GM12891 (cell line): ENCODE results near the gene ZDHHC12.

Experiments
- DNase-seq: peaks from one replicate; pipeline ENCODE4 v3.0.0; 2011; ENCODE audit warnings: low spot score; ENCODE audit not compliant: insufficient read length
- FAIRE-seq: peaks from 2 replicates; lab custom pipeline; 2011; peaks lifted over from hg19 to GRCh38; lab: Jason Lieb, UNC
- PAX5 ChIP-seq: IDR thresholded peaks from 2 replicates; pipeline ENCODE4 v1.6.1; 2011; ENCODE audit warnings: low read length, moderate library complexity, mild to moderate bottlenecking; ENCODE audit not compliant: insufficient read depth, severe bottlenecking
- POLR2A ChIP-seq: IDR thresholded peaks from 2 replicates; pipeline ENCODE4 v1.6.1; 2011; ENCODE audit warnings: low read depth, low read length, control low read depth
- POLR2AphosphoS5 ChIP-seq: IDR thresholded peaks from 2 replicates; pipeline ENCODE4 v1.6.1; 2011; ENCODE audit warnings: low read depth, low read length, control low read depth
- POU2F2 ChIP-seq: IDR thresholded peaks from 2 replicates; pipeline ENCODE4 v1.6.1; 2011; ENCODE audit warnings: low read depth, mild to moderate bottlenecking, control low read depth, low read length, moderate library complexity
- SPI1 ChIP-seq: IDR thresholded peaks from 2 replicates; pipeline ENCODE4 v1.6.1; 2011; ENCODE audit warnings: low read depth, low read length, control low read depth
- TAF1 ChIP-seq: IDR thresholded peaks from 2 replicates; pipeline ENCODE4 v1.6.1; 2011; ENCODE audit warnings: low read depth, low read length, control low read depth

Gene ZDHHC12

GRCh38 chr9:128732576-128732975 lies 8.6 kb upstream of the ZDHHC12 start:
- no peak for TF ChIP-seq POLR2AphosphoS5
- no peak for TF ChIP-seq PAX5
- no peak for TF ChIP-seq SPI1
- TF ChIP-seq TAF1 = no peak
- no peak for TF ChIP-seq POU2F2
- no peak for TF ChIP-seq POLR2A
- DNase-seq (no peak), FAIRE-seq (no peak)

- DNase-seq (no peak), FAIRE-seq (no peak)
- TF ChIP-seq TAF1 = no peak
- TF ChIP-seq POLR2AphosphoS5 = no peak
- no peak for TF ChIP-seq SPI1
- TF ChIP-seq POU2F2 = no peak
- no peak for TF ChIP-seq POLR2A
- TF ChIP-seq PAX5 = no peak
Observed at GRCh38 chr9:128731691-128732090, 7.8 kb upstream of the ZDHHC12 start.

- DNase-seq (no peak), FAIRE-seq (no peak)
- TF ChIP-seq SPI1 = no peak
- no peak for TF ChIP-seq TAF1
- no peak for TF ChIP-seq POLR2A
- TF ChIP-seq POU2F2 = no peak
- no peak for TF ChIP-seq PAX5
- no peak for TF ChIP-seq POLR2AphosphoS5
Observed at GRCh38 chr9:128731093-128731492, 7.2 kb upstream of the ZDHHC12 start.

- TF ChIP-seq POLR2A (no peak), PAX5 (no peak), POU2F2 (no peak), POLR2AphosphoS5 (no peak), TAF1 (no peak), SPI1 (no peak)
- FAIRE-seq (no peak), DNase-seq (no peak)
Observed at GRCh38 chr9:128729766-128730517, 6.0 kb upstream of the ZDHHC12 start.

- no peak for FAIRE-seq
- TF ChIP-seq POLR2A (no peak), PAX5 (no peak)
- DNase-seq = no peak
Observed at GRCh38 chr9:128729302-128729701, 5.4 kb upstream of the ZDHHC12 start.

- no peak for TF ChIP-seq PAX5
- TF ChIP-seq POU2F2 = no peak
- TF ChIP-seq TAF1 = no peak
- no peak for TF ChIP-seq POLR2AphosphoS5
- no peak for TF ChIP-seq SPI1
- TF ChIP-seq POLR2A = no peak
- no peak for FAIRE-seq
- no peak for DNase-seq
Observed at GRCh38 chr9:128728298-128728697, 4.4 kb upstream of the ZDHHC12 start.

GRCh38 chr9:128727640-128728248 lies 3.8 kb upstream of the ZDHHC12 start:
- no peak for TF ChIP-seq POLR2A
- no peak for TF ChIP-seq SPI1
- TF ChIP-seq POLR2AphosphoS5 = no peak
- TF ChIP-seq POU2F2 = no peak
- DNase-seq (no peak), FAIRE-seq (no peak)

- DNase-seq (no peak), FAIRE-seq (no peak)
- TF ChIP-seq POU2F2 (no peak), TAF1 (no peak), SPI1 (no peak), POLR2AphosphoS5 (no peak), POLR2A (no peak), PAX5 (no peak)
Observed at GRCh38 chr9:128724744-128725211, 851 bp upstream of the ZDHHC12 start.

- TF ChIP-seq PAX5 (no peak), POLR2A (no peak), POU2F2 (no peak), TAF1 (no peak), POLR2AphosphoS5 (no peak), SPI1 (no peak)
- FAIRE-seq = peak; percentile 31
- DNase-seq = no peak
Observed at GRCh38 chr9:128723352-128723865, 518 bp downstream of the ZDHHC12 start.
